Lung (tissue), 12 donors: ENCODE measurements around the gene HS6ST3. TPM values are rescaled to one million over a fixed set of nuclear protein-coding genes. Genes with fewer than 3 reads are reported as not detected.

Source experiments
- ATAC-seq: fragments of 200-7000 bp; cut with Tn5 transposase; one replicate; pipeline ENCODE4 v1.9.1; 2020; ENCODE audit warnings: moderate number of reproducible peaks; ENCODE audit not compliant: insufficient read depth, low FRiP score
- DNase-seq, 3 donors: peaks; one replicate each; pipeline ENCODE4 v3.0.0-alpha.2; 2013 to 2017
- H3K27ac ChIP-seq, 2 donors: one replicate each; pipeline ENCODE4 v1.5.1; 2013; ENCODE audit warnings: mild to moderate bottlenecking in 2 of 2, moderate library complexity in 2 of 2, control low read depth in 1 of 2, inconsistent platforms in 1 of 2, low read depth in 1 of 2, low read length in 1 of 2
- H3K27me3 ChIP-seq, 3 donors: one replicate each; pipeline ENCODE4 v1.5.1; 2013; ENCODE audit warnings: low read length in 2 of 3; ENCODE audit not compliant: control insufficient read depth in 3 of 3, insufficient read depth in 3 of 3
- H3K36me3 ChIP-seq, 4 donors: one replicate each; pipeline ENCODE4 v1.5.1; 2013; ENCODE audit warnings: low read length in 4 of 4, mild to moderate bottlenecking in 1 of 4, moderate library complexity in 1 of 4; ENCODE audit not compliant: control insufficient read depth in 4 of 4, insufficient read depth in 4 of 4
- H3K4me1 ChIP-seq, 5 donors: one replicate each; pipeline ENCODE4 v1.5.1; 2013; ENCODE audit warnings: low read length in 5 of 5, mild to moderate bottlenecking in 2 of 5, moderate library complexity in 1 of 5; ENCODE audit not compliant: control insufficient read depth in 5 of 5, insufficient read depth in 5 of 5
- H3K4me3 ChIP-seq: one replicate; pipeline ENCODE4 v1.5.1; 2013; ENCODE audit warnings: mild to moderate bottlenecking, control low read depth, moderate library complexity
- H3K9ac ChIP-seq, 2 donors: one replicate each; pipeline ENCODE4 v1.5.1; 2013; ENCODE audit warnings: low read length in 2 of 2, control low read depth in 1 of 2; ENCODE audit not compliant: insufficient read depth in 1 of 2
- H3K9me3 ChIP-seq, 4 donors: one replicate each; pipeline ENCODE4 v1.5.1; 2013; ENCODE audit warnings: low read length in 3 of 4, mild to moderate bottlenecking in 1 of 4, moderate library complexity in 1 of 4; ENCODE audit not compliant: control insufficient read depth in 4 of 4, insufficient read depth in 3 of 4
- WGBS, 2 donors: extraction: QIAGEN DNeasy Blood & Tissue Kit; methylation state at CpG; one replicate each; pipeline ENCODE4 v1.1.7; 2013; 5-methylcytosine and 5-hydroxymethylcytosine counted together
- polyA plus RNA-seq, 2 donors: library from polyadenylated mRNA; stranded (reverse); fragments of 200-250 nt; gene quantifications; one replicate each; pipeline ENCODE4 v1.2.1, GENCODE V29; 2013
- total RNA-seq, 2 donors: library from RNA; depleted of rRNA in 1 of 2; stranded (reverse); fragments of >200 nt in 1 of 2; gene quantifications; one replicate each; pipeline ENCODE4 v1.2.1, GENCODE V29; 2014 to 2021
- TF ChIP-seq, protein P1 (sequence below): IDR thresholded peaks from 2 replicates; pipeline ENCODE4 v1.5.1; 2012; ENCODE audit warnings: mild to moderate bottlenecking; ENCODE audit errors: control extremely low read depth, extremely low read depth
- donor health status: control.
- donor health status: control.
- donor health status: Bipolar disorder and iron deficiency.
- donor health status: healthy.
- donor health status: DM: yes; HTN: yes; CAD: no.

Gene HS6ST3
- total and polyA plus RNA-seq, 4 donors = 0.01 to 0.17 (median 0.04) TPM

DNA sequence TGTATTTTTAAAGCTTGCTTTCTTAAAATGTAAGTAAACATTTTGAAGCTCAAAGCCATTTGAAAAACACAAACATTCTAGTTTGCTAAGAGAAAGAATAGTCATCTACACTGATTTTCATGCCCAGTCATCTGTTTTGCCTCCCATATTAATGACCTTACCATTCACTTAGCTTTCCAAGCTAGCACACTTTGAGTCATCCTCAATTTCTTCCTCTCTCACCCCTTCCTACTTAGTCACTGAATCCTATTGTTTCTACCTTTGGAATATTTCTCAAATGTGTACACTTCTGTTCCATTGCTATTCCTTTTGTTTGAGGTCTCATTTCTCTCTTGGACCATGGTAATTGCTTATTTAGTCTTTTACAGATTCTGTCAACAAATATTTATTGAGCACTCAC is 7.3 kb upstream of the HS6ST3 start:
- H3K27ac ChIP-seq = no peak overlapping the region
- DNase-seq = no peak

DNA sequence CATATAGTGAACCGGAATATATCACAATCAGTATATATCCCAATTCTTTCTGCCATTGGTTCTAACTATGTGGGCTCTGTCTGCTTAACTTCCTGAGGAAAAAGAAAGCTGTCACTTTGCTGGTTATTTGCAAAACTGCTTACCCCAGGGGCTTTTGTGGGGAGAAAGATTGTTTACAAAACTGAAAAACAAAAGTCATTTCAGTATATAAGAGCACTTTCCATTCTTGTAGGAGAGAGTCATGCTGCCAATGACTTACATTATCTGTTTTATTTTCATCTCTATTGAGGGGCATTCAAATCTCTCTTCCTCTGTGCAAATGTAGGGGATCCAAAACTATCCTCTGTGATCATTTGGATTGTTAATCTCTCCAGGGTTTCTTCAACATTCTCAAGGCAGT is 3.2 kb upstream of the HS6ST3 start:
- Histone ChIP-seq H3K9me3 (peaks cover 0 to 4% (median 0%) of the 10 kb centered on the region in 4 donors), H3K27ac (no peak overlapping the region), H3K4me3 (no peak overlapping the region), H3K27me3 (peaks cover 16 to 53% (median 43%) of the 10 kb centered on the region in 3 donors), H3K36me3 (no peaks in the 10 kb centered on the region), H3K9ac (no peak overlapping the region), H3K4me1 (peaks cover 0 to 18% (median 0%) of the 10 kb centered on the region in 5 donors)
- no peak for DNase-seq
- TF ChIP-seq, protein P1, sequence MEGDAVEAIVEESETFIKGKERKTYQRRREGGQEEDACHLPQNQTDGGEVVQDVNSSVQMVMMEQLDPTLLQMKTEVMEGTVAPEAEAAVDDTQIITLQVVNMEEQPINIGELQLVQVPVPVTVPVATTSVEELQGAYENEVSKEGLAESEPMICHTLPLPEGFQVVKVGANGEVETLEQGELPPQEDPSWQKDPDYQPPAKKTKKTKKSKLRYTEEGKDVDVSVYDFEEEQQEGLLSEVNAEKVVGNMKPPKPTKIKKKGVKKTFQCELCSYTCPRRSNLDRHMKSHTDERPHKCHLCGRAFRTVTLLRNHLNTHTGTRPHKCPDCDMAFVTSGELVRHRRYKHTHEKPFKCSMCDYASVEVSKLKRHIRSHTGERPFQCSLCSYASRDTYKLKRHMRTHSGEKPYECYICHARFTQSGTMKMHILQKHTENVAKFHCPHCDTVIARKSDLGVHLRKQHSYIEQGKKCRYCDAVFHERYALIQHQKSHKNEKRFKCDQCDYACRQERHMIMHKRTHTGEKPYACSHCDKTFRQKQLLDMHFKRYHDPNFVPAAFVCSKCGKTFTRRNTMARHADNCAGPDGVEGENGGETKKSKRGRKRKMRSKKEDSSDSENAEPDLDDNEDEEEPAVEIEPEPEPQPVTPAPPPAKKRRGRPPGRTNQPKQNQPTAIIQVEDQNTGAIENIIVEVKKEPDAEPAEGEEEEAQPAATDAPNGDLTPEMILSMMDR = no peak
- no peak for ATAC-seq
- 92 to 96% methylated on average over 1 of the region's 1 CpG for WGBS, 2 donors

More for the DNA sequence above, 7.3 kb upstream of the HS6ST3 start:
- TF ChIP-seq, protein P1 = no peak
- peaks cover 0 to 34% (median 13%) of the 10 kb centered on the region in 3 donors for H3K27me3 ChIP-seq
- H3K9me3 ChIP-seq = no peaks in the 10 kb centered on the region
- no peaks in the 10 kb centered on the region for H3K36me3 ChIP-seq
- H3K4me1 ChIP-seq = no peaks in the 10 kb centered on the region
- H3K9ac ChIP-seq = no peak overlapping the region
- no peak overlapping the region for H3K4me3 ChIP-seq
- ATAC-seq = no peak

GRCh38 chr13:96089139-96089538 is 768 bp upstream of the HS6ST3 start:
- H3K27ac ChIP-seq = no peak overlapping the region
- H3K9ac ChIP-seq = no peak overlapping the region
- WGBS, 2 donors = 51 to 62% methylated on average over 4 of the region's 4 CpGs
- no peak overlapping the region for H3K4me3 ChIP-seq
- ATAC-seq (no peak), DNase-seq (no peak)
- TF ChIP-seq, protein P1 = no peak
- peaks cover 20 to 71% (median 66%) of the 10 kb centered on the region in 3 donors for H3K27me3 ChIP-seq
- peaks cover 0 to 5% (median 0%) of the 10 kb centered on the region in 4 donors for H3K9me3 ChIP-seq
- H3K36me3 ChIP-seq = no peaks in the 10 kb centered on the region
- H3K4me1 ChIP-seq = peaks cover 0 to 20% (median 0%) of the 10 kb centered on the region in 5 donors
